GM19023 (cell line): ENCODE data around the gene HLA-DRB5.
A peak's percentile ranks its signal among the peaks of the same experiment; 100 is the strongest.
"Not testable (repeated sequence)": the region's sequence is repeated elsewhere in the genome, so short reads cannot be mapped to it uniquely, and the experiment has no call there.

Source experiments
- ATAC-seq: cut with Tn5 transposase; IDR thresholded peaks from one replicate; pipeline ENCODE4 v1.9.1; 2021; ENCODE audit warnings: mild to moderate bottlenecking, moderate library complexity; ENCODE audit not compliant: unreplicated experiment

HLA-DRB5 gene

GRCh38 chr6:32517654-32518445 is 12.2 kb downstream of the HLA-DRB5 start:
- ATAC-seq, result no peak

DNA sequence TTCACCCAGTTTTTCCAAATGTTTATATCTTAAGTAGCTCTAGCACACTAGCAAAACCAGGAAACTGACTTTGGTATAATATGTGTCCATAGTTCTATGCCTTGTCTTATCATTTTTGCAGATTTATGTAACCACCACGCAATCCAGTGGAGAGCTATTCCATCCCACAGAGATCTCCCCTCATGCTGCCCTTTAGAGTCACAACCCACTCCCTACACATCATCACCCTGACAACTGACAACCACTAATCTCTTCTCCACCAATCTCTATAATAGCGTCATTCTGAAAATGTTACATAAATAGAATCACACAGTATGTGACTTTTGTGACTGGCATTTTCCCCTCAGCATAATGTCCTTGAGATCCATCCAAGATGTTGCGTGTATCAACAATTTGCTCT is 29.1 kb downstream of the HLA-DRB5 start:
- no peak for ATAC-seq

DNA sequence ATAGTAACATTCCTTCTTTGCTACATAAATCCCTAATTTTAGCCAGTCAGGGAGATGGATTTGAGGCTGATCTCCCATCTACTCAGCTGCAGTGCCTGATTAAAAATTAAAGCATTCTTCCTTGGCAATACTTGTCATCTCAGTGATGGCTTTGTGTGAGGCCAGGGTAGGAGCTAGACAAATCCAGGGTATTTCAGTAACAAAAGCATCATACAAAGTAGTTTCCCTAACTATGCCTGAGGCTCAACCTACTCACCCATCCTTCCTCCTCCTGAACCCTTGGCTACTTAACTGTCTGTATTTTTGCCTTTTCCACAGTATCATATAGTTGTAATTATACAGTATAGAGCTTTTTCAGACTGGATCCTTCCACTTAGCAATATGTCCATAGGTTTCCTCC is 37.7 kb downstream of the HLA-DRB5 start:
- no peak for ATAC-seq

- no peak for ATAC-seq
These were observed 38.4 kb downstream of the HLA-DRB5 start for GRCh38 chr6:32491700-32492099.

- ATAC-seq, result no peak
These were observed 42.0 kb downstream of the HLA-DRB5 start for GRCh38 chr6:32488083-32488482.

- no peak for ATAC-seq
These were observed 45.5 kb downstream of the HLA-DRB5 start for GRCh38 chr6:32484614-32484998.

DNA sequence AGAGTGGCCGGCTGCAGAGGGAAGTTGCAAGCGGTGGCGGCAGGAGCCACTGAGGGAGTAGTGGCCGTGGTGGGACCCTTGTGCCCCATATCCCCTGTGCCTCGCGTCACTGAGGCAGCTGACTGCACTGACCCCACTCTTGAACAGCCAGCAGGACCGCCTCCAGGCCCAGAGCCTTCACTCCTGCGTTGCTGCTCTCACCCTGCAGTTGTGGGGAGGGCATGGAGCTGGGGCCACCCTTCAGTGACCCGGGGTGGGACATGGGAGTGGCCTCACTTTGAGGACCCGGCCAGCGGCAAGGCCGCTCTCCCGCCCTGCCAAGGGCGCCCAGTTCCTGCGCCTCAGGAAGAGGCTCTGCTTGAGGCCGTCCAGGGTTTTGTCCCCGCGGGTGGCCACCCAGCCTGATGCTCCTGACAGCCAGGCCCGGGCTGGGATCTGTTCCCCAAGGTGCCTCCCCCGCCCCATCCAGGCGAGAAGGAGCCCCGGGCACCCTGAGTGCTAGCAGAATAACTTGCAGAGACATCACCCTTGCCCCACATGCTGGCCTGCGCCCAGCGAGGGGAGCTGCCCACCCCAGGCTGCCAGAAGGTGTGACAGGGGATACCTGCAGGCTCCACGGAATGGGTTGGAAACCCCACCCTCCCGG is 46.0 kb downstream of the HLA-DRB5 start:
- ATAC-seq, result no peak

DNA sequence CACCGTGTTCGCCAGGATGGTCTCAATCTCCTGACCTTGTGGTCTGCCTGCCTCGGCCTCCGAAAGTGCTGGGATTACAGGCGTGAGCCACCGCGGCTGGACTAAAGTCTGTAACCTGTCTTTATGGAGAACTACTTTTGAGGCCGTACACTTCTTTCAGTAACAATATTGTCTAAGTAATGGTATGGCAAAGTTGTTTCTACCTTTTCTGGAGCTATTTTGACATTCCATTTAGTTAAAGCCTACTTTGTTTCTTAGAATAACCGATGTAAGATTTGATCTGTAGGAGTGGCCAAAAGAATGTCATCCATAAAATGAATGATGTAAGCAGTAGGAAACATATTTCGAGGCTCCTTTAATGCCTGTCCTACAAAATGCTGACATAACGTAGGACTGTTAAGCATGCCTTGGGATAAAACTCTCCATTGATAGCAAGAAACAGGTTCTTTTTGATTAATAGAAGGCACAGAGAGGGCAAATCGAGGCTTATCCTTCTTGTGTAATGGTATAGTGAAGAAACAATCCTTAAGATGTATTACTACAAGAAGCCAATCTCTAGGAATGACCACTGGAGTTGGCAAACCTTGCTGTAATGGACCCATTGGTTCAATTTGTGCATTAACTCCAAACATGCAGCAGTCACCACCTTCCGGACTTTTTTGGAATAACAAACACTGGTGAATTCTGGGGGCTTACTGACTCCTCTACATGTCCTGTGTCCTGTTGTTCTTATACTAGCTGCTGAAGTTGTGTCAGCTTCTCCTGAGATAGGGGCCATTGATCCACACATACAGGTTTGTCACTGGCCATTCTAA is 54.5 kb downstream of the HLA-DRB5 start:
- ATAC-seq, result no peak

- peak; percentile 95 for ATAC-seq
These were observed 56.4 kb downstream of the HLA-DRB5 start for GRCh38 chr6:32473376-32474348.

GRCh38 chr6:32472781-32473375 is 57.2 kb downstream of the HLA-DRB5 start:
- no peak for ATAC-seq

GRCh38 chr6:32467743-32468503 is 62.2 kb downstream of the HLA-DRB5 start:
- not testable (repeated sequence) for ATAC-seq
